Spleen (tissue), 11 donors: ENCODE data around the gene MGP. TPM values are rescaled to one million over a fixed set of nuclear protein-coding genes. Genes with fewer than 3 reads are reported as not detected.

Experiments used
- DNase-seq: peaks from one replicate; pipeline ENCODE4 v3.0.0-alpha.2; 2020
- H3K27ac ChIP-seq, 8 donors: fragments of 200-600 bp; sonication (generic) in 7 of 8; 1 replicate in 4 of 8; 2 replicates in 4 of 8; pipeline versions ENCODE4 v1.5.0 to v1.8.0; 2016 to 2021; ENCODE audit warnings: inconsistent platforms in 4 of 8, mild to moderate bottlenecking in 4 of 8, moderate library complexity in 1 of 8
- H3K27me3 ChIP-seq, 7 donors: fragments of 200-600 bp; sonication (generic) in 6 of 7; replicated peaks in 1 of 7; 1 replicate in 4 of 7; 2 replicates in 3 of 7; pipeline versions ENCODE4 v1.5.0 to v1.8.0; 2016 to 2021; ENCODE audit warnings: inconsistent platforms in 3 of 7, mild to moderate bottlenecking in 1 of 7
- H3K36me3 ChIP-seq, 6 donors: fragments of 200-600 bp; sonication (generic) in 5 of 6; 1 replicate in 4 of 6; 2 replicates in 2 of 6; pipeline versions ENCODE4 v1.5.0 to v1.8.0; 2016 to 2021; ENCODE audit warnings: inconsistent platforms in 2 of 6
- H3K4me1 ChIP-seq, 6 donors: fragments of 200-600 bp; sonication (generic) in 5 of 6; 1 replicate in 3 of 6; 2 replicates in 3 of 6; pipeline versions ENCODE4 v1.5.0 to v1.8.0; 2016 to 2021; ENCODE audit warnings: inconsistent platforms in 3 of 6
- H3K4me3 ChIP-seq, 8 donors: fragments of 200-600 bp; sonication (generic) in 7 of 8; 1 replicate in 4 of 8; 2 replicates in 4 of 8; pipeline versions ENCODE4 v1.5.0 to v1.8.0; 2016 to 2021; ENCODE audit warnings: inconsistent platforms in 4 of 8, mild to moderate bottlenecking in 4 of 8, moderate library complexity in 2 of 8
- H3K9me3 ChIP-seq, 8 donors: fragments of 200-600 bp; sonication (generic) in 7 of 8; 1 replicate in 4 of 8; 2 replicates in 4 of 8; pipeline versions ENCODE4 v1.5.0 to v1.8.0; 2016 to 2021; ENCODE audit warnings: inconsistent platforms in 4 of 8
- POLR2A ChIP-seq, 3 donors: fragments of 450-650 bp; IDR thresholded peaks; one replicate each; pipeline ENCODE4 v1.5.1; 2017; ENCODE audit warnings: antibody characterized with exemption in 3 of 3, mild to moderate bottlenecking in 1 of 3
- POLR2AphosphoS5 ChIP-seq, 3 donors: sonication (generic); formaldehyde crosslinking; IDR thresholded peaks; one replicate each; pipeline ENCODE4 v1.5.1; 2017; ENCODE audit warnings: antibody characterized with exemption in 3 of 3
- WGBS, 5 donors: extraction: QIAGEN DNeasy Blood & Tissue Kit in 3 of 5; methylation state at CpG; one replicate each; pipeline versions ENCODE4 v1.1.5 to v1.1.7; 2013 to 2018; 5-methylcytosine and 5-hydroxymethylcytosine counted together
- intact Hi-C: fragments of 100-400 bp; cut with DNase I; formaldehyde crosslinking; loops from one replicate; pipeline ENCODE4 v1.15.0; 2023; ENCODE audit warnings: low total_unique reads
- polyA plus RNA-seq, 3 donors: library from polyadenylated mRNA; stranded (reverse); fragments of 200-250 nt; gene quantifications; one replicate each; pipeline ENCODE4 v1.2.1, GENCODE V29; 2013
- total RNA-seq, 7 donors: library from RNA; depleted of rRNA in 3 of 7; stranded (reverse); fragments of >200 nt in 3 of 7; fragmentation: NEBNext Ultra II Directional in 4 of 7; extraction: Animal tissue kit (Norgen Biotek cat#: 25700) in 4 of 7; gene quantifications; one replicate each; pipeline versions ENCODE4 v1.1.0 to v1.2.1, GENCODE V29; 2016 to 2021
- TF ChIP-seq, protein P1 (sequence below), 11 experiments: fragments of 200-600 bp in 7 of 11; fragments of 450-650 bp in 4 of 11; sonication (generic) in 4 of 11; IDR thresholded peaks in 8 of 11; conservative IDR thresholded peaks in 3 of 11; 1 replicate in 7 of 11; 2 replicates in 4 of 11; pipeline versions ENCODE4 v1.4.0 to v1.8.0; 2016 to 2021; ENCODE audit warnings: antibody characterized with exemption in 11 of 11, inconsistent platforms in 4 of 11, mild to moderate bottlenecking in 1 of 11
- donor health status: healthy with polysubstance abuse.
- donor health status: DM: no; HTN: no; CAD: no; lungs with moderate emphysema.
- donor health status: DM: no; HTN: no; CAD: no.
- donor health status: Bipolar disorder and iron deficiency.
- donor health status: healthy.
- donor health status: DM: no; HTN: no; CAD: no.
- donor health status: DM: yes; HTN: yes; CAD: no.

Gene MGP
- total and polyA plus RNA-seq, 10 donors, result 29.4 to 292 (median 60.9) TPM

DNA sequence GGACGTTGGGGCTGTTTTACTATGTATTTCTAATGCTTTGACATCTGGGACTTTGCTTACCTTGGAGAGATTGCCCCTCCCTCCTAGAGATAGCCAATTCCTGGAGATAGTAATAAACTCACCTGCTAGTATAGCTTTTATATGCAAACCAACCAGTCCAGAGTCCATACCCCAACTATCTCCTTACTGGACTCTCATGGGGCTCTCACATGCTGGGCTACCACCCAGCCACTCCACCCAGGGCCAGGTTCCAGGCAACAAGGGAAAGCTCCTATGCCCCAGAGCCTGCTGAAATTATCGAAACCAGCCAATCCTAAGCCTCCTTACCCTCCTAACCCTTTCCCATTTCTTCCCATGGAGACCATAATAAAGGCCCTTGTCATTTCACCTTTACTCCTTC, 25.5 kb upstream of the MGP start:
- H3K27me3 ChIP-seq, result no peaks in the 10 kb centered on the region
- H3K27ac ChIP-seq, result no peak overlapping the region
- H3K9me3 ChIP-seq, result peaks cover 0 to 4% (median 0%) of the 10 kb centered on the region in 8 donors
- H3K36me3 ChIP-seq, result peaks cover 0 to 51% (median 22%) of the 10 kb centered on the region in 6 donors
- no peak overlapping the region for H3K4me3 ChIP-seq
- WGBS, 5 donors, result 44 to 90% (median 63%) methylated on average over 2 of the region's 2 CpGs
- DNase-seq, result no peak
- TF ChIP-seq POLR2AphosphoS5 (IDR thresholded peaks at IDR 0.05), result no peak
- TF ChIP-seq POLR2A (IDR thresholded peaks at IDR 0.05), result no peak
- TF ChIP-seq, protein P1, sequence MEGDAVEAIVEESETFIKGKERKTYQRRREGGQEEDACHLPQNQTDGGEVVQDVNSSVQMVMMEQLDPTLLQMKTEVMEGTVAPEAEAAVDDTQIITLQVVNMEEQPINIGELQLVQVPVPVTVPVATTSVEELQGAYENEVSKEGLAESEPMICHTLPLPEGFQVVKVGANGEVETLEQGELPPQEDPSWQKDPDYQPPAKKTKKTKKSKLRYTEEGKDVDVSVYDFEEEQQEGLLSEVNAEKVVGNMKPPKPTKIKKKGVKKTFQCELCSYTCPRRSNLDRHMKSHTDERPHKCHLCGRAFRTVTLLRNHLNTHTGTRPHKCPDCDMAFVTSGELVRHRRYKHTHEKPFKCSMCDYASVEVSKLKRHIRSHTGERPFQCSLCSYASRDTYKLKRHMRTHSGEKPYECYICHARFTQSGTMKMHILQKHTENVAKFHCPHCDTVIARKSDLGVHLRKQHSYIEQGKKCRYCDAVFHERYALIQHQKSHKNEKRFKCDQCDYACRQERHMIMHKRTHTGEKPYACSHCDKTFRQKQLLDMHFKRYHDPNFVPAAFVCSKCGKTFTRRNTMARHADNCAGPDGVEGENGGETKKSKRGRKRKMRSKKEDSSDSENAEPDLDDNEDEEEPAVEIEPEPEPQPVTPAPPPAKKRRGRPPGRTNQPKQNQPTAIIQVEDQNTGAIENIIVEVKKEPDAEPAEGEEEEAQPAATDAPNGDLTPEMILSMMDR (IDR thresholded peaks at IDR 0.05 in 8 of 11, conservative IDR thresholded peaks at IDR 0.05 in 3 of 11), result no peak
- intact Hi-C loops, result no loop called here
- no peaks in the 10 kb centered on the region for H3K4me1 ChIP-seq

DNA sequence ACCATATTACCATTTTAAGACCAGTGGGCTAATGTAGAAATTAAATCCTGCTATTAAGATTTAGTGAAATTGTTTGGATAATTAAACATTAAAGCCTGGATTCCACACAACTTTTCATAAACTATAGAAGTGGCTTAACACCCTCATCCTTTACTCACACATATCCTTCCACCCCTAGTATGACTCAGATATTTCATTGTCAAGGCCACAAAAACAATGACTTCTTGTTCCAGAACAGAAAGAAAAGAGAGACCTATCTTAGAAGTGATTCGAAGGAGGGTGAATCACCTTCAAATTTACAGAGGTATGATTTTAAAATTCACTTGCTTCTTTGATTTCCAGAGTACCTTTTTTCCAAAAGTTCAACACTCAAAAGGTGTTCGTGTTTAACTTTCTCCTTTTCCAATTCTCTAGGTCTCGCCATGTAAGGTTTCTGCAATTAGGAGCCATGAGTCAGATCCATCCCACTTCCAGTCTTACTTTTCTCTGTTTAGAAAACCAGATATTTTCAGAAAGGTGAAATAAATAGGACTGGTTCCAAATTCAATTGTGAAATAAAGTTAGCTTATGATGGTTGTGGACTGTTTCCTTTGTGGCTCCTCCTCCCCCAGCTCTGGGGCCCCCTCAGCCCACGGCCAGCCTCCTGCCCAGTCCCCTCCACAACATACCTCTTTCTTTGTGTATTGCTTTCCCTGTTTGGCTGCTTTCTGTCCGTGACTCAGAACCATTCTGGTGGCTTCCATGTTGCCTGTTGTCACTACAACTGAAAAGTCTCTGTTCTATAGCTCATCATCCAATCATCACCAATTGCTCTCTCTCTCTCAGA, 24.6 kb upstream of the MGP start:
- TF ChIP-seq, protein P1 (IDR thresholded peaks at IDR 0.05 in 8 of 11, conservative IDR thresholded peaks at IDR 0.05 in 3 of 11), result no peak
- TF ChIP-seq POLR2AphosphoS5 (IDR thresholded peaks at IDR 0.05) (no peak), POLR2A (IDR thresholded peaks at IDR 0.05) (no peak)
- Histone ChIP-seq H3K27ac (no peak overlapping the region), H3K4me1 (peaks cover 0 to 4% (median under 1%) of the 10 kb centered on the region in 6 donors), H3K9me3 (peaks cover 0 to 4% (median 0%) of the 10 kb centered on the region in 8 donors), H3K4me3 (no peak overlapping the region), H3K36me3 (peaks cover 0 to 42% (median 18%) of the 10 kb centered on the region in 6 donors), H3K27me3 (no peaks in the 10 kb centered on the region)
- WGBS, 5 donors, result 75 to 86% (median 83%) methylated on average over 5 of the region's 5 CpGs
- intact Hi-C loops, result no loop called here
- no peak for DNase-seq

DNA sequence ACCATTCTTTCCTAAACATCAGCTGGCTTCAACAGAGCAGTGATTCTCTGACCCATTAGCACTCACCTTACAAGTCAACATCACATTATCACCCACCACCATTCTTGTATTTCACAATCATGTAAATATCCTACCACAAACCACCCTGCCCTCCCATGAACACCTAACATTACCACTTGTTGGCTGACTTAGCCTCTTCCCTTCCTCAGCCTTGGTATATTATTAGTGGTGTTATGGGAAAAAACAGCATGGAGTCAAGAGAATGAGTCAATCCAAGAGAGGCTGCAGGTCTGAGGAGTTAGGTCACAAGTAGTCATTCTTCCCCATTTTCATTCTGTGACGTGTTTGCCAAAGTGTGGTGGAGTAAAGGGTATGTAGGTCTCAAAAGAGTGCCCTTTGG, 22.3 kb upstream of the MGP start:
- H3K9me3 ChIP-seq, result peaks cover 0 to 4% (median 0%) of the 10 kb centered on the region in 8 donors
- WGBS, 5 donors, result 77 to 89% (median 82%) methylated on average over 1 of the region's 1 CpG
- no peak for TF ChIP-seq POLR2A (IDR thresholded peaks at IDR 0.05)
- TF ChIP-seq POLR2AphosphoS5 (IDR thresholded peaks at IDR 0.05), result no peak
- TF ChIP-seq, protein P1 (IDR thresholded peaks at IDR 0.05 in 8 of 11, conservative IDR thresholded peaks at IDR 0.05 in 3 of 11), result no peak

DNA sequence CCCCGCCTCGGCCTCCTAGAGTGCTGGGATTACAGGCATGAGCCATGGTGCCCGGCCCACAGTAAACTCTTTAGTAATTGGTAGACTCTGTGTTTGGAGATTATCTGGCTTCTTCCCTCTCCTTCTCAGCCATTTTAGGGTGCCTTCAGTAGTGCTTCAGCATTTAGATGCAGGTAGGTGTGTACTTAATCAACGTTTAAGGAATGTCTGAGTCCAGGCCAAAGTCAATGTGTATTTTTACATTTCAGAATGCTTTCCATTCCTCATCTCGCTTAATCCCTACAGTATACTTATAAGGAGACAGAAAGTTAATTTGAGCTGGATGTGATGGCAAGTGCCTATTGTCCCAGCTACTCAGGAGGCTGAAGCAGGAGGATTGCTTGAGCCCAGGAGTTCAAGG, 20.5 kb upstream of the MGP start:
- intact Hi-C loops, result no loop called here
- Histone ChIP-seq H3K4me3 (no peak overlapping the region), H3K36me3 (peaks cover 0 to 11% (median 0%) of the 10 kb centered on the region in 6 donors), H3K9me3 (peaks cover 0 to under 1% (median 0%) of the 10 kb centered on the region in 8 donors), H3K27me3 (no peaks in the 10 kb centered on the region), H3K27ac (no peak overlapping the region), H3K4me1 (peaks cover 0 to 12% (median 2%) of the 10 kb centered on the region in 6 donors)
- TF ChIP-seq POLR2AphosphoS5 (IDR thresholded peaks at IDR 0.05), result no peak
- 94 to 99% (median 96%) methylated on average over 5 of the region's 5 CpGs for WGBS, 5 donors
- DNase-seq, result no peak

More for the DNA sequence above, 22.3 kb upstream of the MGP start:
- Histone ChIP-seq H3K4me1 (peaks cover 0 to 12% (median 2%) of the 10 kb centered on the region in 6 donors), H3K27ac (no peak overlapping the region), H3K27me3 (no peaks in the 10 kb centered on the region), H3K36me3 (peaks cover 0 to 19% (median 0%) of the 10 kb centered on the region in 6 donors), H3K4me3 (no peak overlapping the region)
- DNase-seq, result no peak
- intact Hi-C loops, result no loop called here
